Activated T-cell treated with anti-CD3 and anti-CD28 coated beads, Interleukin-2, amount 50 U/mL, for 24 hours (primary cell): ENCODE measurements around the gene SESN3.

Source experiments
- DNase-seq: peaks from one replicate; pipeline ENCODE4 v3.0.0-alpha.2; 2020
- H3K27ac Mint-ChIP-seq: 2 replicates; pipeline ENCODE4 v1.8.0; 2020; ENCODE audit warnings: mild to moderate bottlenecking, mixed read lengths
- H3K27me3 Mint-ChIP-seq: 2 replicates; pipeline ENCODE4 v1.8.0; 2020; ENCODE audit warnings: mixed read lengths
- H3K36me3 Mint-ChIP-seq: 2 replicates; pipeline ENCODE4 v1.8.0; 2020; ENCODE audit warnings: low read depth, mixed read lengths
- H3K4me1 Mint-ChIP-seq: 2 replicates; pipeline ENCODE4 v1.8.0; 2020; ENCODE audit warnings: low read depth, mixed read lengths
- H3K4me3 Mint-ChIP-seq: 2 replicates; pipeline ENCODE4 v1.8.0; 2020; ENCODE audit warnings: mild to moderate bottlenecking, moderate library complexity, mixed read lengths
- H3K9me3 Mint-ChIP-seq: 2 replicates; pipeline ENCODE4 v1.8.0; 2020; ENCODE audit warnings: mixed read lengths

Gene SESN3

DNA sequence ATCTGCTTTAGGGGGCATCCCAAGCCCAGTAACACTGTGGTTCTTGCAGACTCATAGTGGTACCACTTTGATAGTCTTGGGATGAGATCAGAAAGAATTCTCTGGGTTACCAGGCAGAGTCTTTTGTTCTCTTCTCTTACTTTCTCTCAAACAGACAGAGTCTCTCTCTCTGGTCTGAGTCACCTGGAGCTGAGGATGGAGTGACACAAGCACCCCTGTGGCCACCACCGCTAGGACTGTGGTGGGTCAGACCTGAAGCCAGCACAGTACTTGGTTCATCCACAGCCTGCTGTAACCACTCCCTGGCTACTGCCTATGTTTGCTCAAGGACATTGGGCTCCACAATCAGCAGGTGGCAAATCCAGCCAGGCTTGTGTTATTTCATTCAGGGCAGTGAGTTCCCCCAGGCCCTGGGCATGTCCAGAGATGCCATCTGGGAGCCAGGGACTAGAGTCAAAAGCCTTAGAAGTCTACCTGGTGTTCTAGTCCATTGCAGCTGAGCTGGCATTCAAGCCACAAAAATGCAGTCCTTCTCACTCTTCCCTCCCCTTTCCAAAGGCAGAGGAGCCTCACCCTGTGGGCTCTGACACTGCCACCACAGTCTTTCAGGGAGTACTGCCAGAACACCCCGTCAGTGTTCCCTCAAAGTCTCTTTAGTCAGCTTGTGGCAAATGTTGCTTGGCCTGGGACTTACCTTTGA, 111.5 kb downstream of the SESN3 start:
- no peak overlapping the region for H3K4me3 Mint-ChIP-seq
- DNase-seq: no peak
- H3K4me1 Mint-ChIP-seq: peaks cover 3% of the 10 kb centered on the region
- no peaks in the 10 kb centered on the region for H3K36me3 Mint-ChIP-seq
- no peaks in the 10 kb centered on the region for H3K9me3 Mint-ChIP-seq
- no peak overlapping the region for H3K27ac Mint-ChIP-seq
- H3K27me3 Mint-ChIP-seq: no peaks in the 10 kb centered on the region

GRCh38 chr11:95115597-95115996, 115.4 kb downstream of the SESN3 start:
- no peaks in the 10 kb centered on the region for H3K27me3 Mint-ChIP-seq
- peaks cover 3% of the 10 kb centered on the region for H3K4me1 Mint-ChIP-seq
- no peaks in the 10 kb centered on the region for H3K9me3 Mint-ChIP-seq

More at GRCh38 chr11:95115597-95115996, 115.4 kb downstream of the SESN3 start:
- Mint-ChIP-seq H3K4me3 (no peak overlapping the region), H3K36me3 (no peaks in the 10 kb centered on the region), H3K27ac (no peak overlapping the region)
- DNase-seq: no peak
